Measurements from ENCODE around the gene POU5F1.
"Not testable (repeated sequence)": the region's sequence is repeated elsewhere in the genome, so short reads cannot be mapped to it uniquely, and the experiment has no call there.

POU5F1 gene

DNA sequence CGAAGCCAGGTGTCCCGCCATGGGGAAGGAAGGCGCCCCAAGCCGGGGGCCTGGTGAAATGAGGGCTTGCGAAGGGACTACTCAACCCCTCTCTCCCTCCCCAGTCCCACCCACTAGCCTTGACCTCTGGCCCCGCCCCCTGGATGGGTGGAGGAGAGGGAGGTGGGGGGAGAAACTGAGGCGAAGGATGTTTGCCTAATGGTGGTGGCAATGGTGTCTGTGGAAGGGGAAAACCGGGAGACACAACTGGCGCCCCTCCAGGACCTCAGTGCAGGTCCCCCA, at the start of gene POU5F1:
TSS of gene POU5F1 (minus strand) at position 83 of the 282 bp plus-strand sequence. CDS start at position 21, 62 bp downstream.
- no peak for DNase-seq
- Mint-ChIP-seq H3K9me3 (no peaks in the 10 kb centered on the region), H3K27me3 (no peaks in the 10 kb centered on the region), H3K27ac (no peak within 1 kb of the TSS), H3K4me1 (no peaks in the 10 kb centered on the region), H3K36me3 (peaks cover 2% of the 10 kb centered on the region), H3K4me3 (no peak within 1 kb of the TSS)
- CTCF ChIA-PET, result no interaction called here

GRCh38 chr6:31216208-31216898, 45.9 kb upstream of the POU5F1 start:
- Mint-ChIP-seq H3K4me3 (no peak overlapping the region), H3K27me3 (peaks cover 13% of the 10 kb centered on the region), H3K36me3 (peaks cover 10% of the 10 kb centered on the region), H3K4me1 (peaks cover 8% of the 10 kb centered on the region), H3K27ac (no peak overlapping the region), H3K9me3 (peaks cover 11% of the 10 kb centered on the region)
- no peak for DNase-seq
- CTCF ChIA-PET, result interaction anchor here (0.7 to 1.2 kb wide), 2 partner anchors 34 to 85 kb away, joined by 3 read pairs; no protein-coding TSS in a partner anchor

GRCh38 chr6:31215216-31215615, 44.7 kb upstream of the POU5F1 start:
- Mint-ChIP-seq H3K27me3 (peaks cover 13% of the 10 kb centered on the region), H3K36me3 (peaks cover 10% of the 10 kb centered on the region), H3K9me3 (peaks cover 11% of the 10 kb centered on the region)
- H3K27ac Mint-ChIP-seq, DNase-seq, H3K4me1 Mint-ChIP-seq, CTCF ChIA-PET, H3K4me3 Mint-ChIP-seq: not testable (repeated sequence)

DNA sequence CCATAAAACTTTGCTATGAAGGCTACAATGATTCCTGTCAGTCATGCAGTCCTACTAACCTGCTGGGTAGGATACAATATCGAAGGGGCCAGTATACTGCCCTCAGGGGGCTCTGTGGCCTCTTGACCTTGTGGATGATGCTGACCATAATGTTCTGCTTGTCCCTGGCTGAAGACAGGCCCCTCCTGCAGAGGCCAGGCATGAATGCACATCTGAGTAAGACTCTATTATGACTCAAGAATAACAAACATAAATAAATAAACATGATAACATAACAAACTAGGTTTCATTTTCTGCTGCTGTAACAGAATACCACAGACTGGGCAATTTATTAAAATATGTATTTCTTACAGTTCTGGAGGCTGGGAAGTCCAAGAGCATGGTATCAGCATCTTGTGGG, 44.0 kb upstream of the POU5F1 start:
- peaks cover 16% of the 10 kb centered on the region for H3K27me3 Mint-ChIP-seq
- no peak overlapping the region for H3K27ac Mint-ChIP-seq

DNA sequence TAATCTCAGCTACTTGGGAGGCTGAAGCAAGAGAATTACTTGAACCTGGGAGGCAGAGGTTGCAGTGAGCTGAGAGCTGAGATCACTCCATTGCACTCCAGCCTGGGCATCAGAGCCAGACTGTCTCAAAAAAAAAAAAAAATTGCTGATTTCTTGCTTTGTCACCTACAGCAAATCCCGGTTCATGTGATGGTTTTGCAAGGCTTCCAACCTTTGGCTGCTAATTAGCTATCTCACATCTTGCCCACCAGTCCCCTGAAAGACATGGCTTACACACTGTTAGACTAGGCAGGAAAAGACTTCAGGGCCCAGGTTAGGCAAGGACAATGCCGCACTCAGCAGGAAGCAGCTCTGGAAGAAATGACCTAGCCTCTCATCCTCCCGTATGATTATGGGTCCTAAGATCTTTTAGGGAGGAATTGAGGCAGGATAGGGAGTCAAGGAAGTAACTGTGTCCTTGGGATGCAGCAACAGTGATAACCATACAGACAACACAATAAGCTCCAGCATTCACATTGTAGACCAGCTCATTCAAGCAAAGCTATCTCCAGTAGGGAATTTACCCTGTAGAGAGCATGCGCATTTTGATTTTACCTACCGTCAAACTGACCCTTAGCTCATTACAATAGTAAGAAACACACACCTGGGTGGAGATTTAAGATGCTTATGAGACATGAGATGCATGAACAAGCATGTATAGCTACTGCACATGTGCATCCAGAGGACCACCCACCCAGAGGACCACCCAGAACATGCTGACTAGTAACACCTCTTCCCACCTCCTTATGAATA, 40.5 kb upstream of the POU5F1 start:
- no peak for DNase-seq
- H3K27ac Mint-ChIP-seq, result no peak overlapping the region
- peaks cover 2% of the 10 kb centered on the region for H3K36me3 Mint-ChIP-seq
- no peak overlapping the region for H3K4me3 Mint-ChIP-seq
- peaks cover 2% of the 10 kb centered on the region for H3K4me1 Mint-ChIP-seq
- H3K27me3 Mint-ChIP-seq, result peaks cover 3% of the 10 kb centered on the region
- CTCF ChIA-PET, result interaction anchor here (0.6 kb wide), 1 partner anchor 18 kb away, joined by 3 read pairs; no protein-coding TSS in a partner anchor
- peaks cover 2% of the 10 kb centered on the region for H3K9me3 Mint-ChIP-seq

More for the DNA sequence above, 44.0 kb upstream of the POU5F1 start:
- no peak for DNase-seq
- peaks cover 8% of the 10 kb centered on the region for H3K4me1 Mint-ChIP-seq
- H3K4me3 Mint-ChIP-seq, result no peak overlapping the region
- peaks cover 11% of the 10 kb centered on the region for H3K9me3 Mint-ChIP-seq
- H3K36me3 Mint-ChIP-seq, result peaks cover 10% of the 10 kb centered on the region
- CTCF ChIA-PET, result no interaction called here

DNA sequence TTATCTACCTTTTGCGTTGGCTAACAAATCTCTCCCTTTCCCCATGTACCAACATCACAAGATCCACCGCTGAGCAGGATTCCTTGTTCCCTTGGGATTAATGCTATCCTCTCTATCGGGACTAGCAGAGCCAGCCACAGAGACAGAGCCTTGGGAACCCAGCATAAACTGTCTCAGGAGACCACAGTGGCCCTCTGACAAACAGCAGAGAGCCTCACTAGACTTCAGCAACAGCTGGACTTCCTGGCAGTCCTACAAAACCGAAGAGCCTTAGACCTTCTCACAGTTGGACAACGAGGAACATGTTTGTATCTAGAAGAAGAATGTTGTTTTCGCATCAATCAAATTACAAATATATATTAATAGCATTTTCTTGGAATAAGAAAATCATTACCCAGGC, 39.6 kb upstream of the POU5F1 start:
- Mint-ChIP-seq H3K27ac (no peak overlapping the region), H3K4me1 (peaks cover 6% of the 10 kb centered on the region), H3K9me3 (peaks cover 2% of the 10 kb centered on the region), H3K27me3 (peaks cover 3% of the 10 kb centered on the region), H3K4me3 (no peak overlapping the region), H3K36me3 (peaks cover 4% of the 10 kb centered on the region)
- DNase-seq, result no peak
- CTCF ChIA-PET, result interaction anchor here (0.6 kb wide), 1 partner anchor 18 kb away, joined by 3 read pairs; no protein-coding TSS in a partner anchor

GRCh38 chr6:31209137-31209536, 38.7 kb upstream of the POU5F1 start:
- H3K4me3 Mint-ChIP-seq, result no peak overlapping the region
- no peaks in the 10 kb centered on the region for H3K9me3 Mint-ChIP-seq
- DNase-seq, result no peak
- H3K27ac Mint-ChIP-seq, result no peak overlapping the region
- CTCF ChIA-PET, result interaction anchor here (1.2 kb wide), 1 partner anchor 158 kb away, joined by 3 read pairs; no protein-coding TSS in a partner anchor
- H3K27me3 Mint-ChIP-seq, result peaks cover 3% of the 10 kb centered on the region
- H3K36me3 Mint-ChIP-seq, result peaks cover 4% of the 10 kb centered on the region
- H3K4me1 Mint-ChIP-seq, result peaks cover 15% of the 10 kb centered on the region

DNA sequence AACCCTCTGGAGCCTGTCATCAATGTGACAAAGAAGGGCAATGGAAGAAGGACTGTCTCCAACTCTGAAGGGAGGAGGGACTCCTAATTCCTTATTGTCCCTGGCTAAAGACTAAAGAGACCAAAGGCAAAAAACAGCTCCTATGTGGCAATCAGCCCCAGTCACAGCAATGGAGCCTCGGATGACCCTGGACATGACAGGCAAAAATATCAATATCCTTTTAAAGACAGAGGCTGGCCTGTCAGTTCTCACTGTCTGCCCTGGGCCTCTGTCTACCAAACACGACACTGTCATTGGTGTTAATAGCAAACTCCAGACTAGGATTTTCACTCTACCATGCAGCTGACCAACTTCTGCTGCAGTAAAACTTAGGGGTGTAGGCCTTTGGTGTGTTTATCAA, 38.0 kb upstream of the POU5F1 start:
- CTCF ChIA-PET, result interaction anchor here (0.8 kb wide), 1 partner anchor 128 kb away, joined by 4 read pairs; no protein-coding TSS in a partner anchor
- H3K4me3 Mint-ChIP-seq, result no peak overlapping the region

DNA sequence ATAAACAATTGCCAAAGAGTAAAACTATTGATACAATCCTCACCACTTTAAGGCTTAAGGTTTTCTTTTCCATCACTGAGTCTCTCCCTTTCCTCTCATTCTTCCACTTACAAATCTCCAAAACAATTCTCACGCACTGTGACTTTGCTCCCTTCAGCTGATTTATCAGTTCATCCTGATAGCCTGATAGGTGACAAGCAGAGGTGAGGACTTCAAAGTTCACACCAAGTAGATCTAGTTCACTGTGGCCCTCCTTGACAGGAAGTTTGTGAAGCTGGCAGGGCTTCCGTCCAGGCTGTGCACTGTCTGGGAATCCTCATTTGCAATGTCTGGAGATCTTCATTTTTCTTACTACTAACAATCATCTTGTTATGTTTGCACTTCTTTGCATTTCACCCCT, 35.2 kb upstream of the POU5F1 start:
- CTCF ChIA-PET, result no interaction called here
- H3K4me3 Mint-ChIP-seq, result peak overlapping the region; percentile 18
- H3K27ac Mint-ChIP-seq, result peak overlapping the region; percentile 76

More for the DNA sequence above, 38.0 kb upstream of the POU5F1 start:
- H3K9me3 Mint-ChIP-seq, result no peaks in the 10 kb centered on the region
- peaks cover 22% of the 10 kb centered on the region for H3K4me1 Mint-ChIP-seq
- peaks cover 4% of the 10 kb centered on the region for H3K36me3 Mint-ChIP-seq
- no peak overlapping the region for H3K27ac Mint-ChIP-seq
- no peak for DNase-seq
- H3K27me3 Mint-ChIP-seq, result peaks cover 3% of the 10 kb centered on the region

DNA sequence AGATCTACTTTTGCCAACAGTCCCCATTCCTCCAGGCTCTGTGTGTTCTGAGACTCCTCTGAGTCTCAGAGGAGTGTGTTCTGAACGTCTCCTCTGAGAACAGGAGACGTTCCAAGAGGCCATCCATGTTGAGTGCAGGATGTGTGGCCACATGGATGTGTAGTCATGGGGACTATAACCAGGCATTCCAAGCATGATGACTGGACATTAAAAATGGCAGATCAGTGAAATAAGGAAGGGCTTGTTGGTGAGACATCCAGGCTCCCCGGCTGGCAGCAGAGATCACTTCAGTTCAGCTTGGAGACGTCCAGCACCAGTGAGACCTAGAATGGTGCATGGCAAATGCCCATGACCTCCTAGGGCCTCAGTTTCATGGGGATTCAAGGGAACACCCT, 34.3 kb upstream of the POU5F1 start:
- peaks cover 57% of the 10 kb centered on the region for H3K4me1 Mint-ChIP-seq
- H3K36me3 Mint-ChIP-seq, result peaks cover 28% of the 10 kb centered on the region
- H3K9me3 Mint-ChIP-seq, result peaks cover 10% of the 10 kb centered on the region
- no peak for DNase-seq
- peak overlapping the region; percentile 98 for H3K27ac Mint-ChIP-seq
- peak overlapping the region; percentile 79 for H3K4me3 Mint-ChIP-seq
- H3K27me3 Mint-ChIP-seq, result no peaks in the 10 kb centered on the region
- CTCF ChIA-PET, result no interaction called here

More for the DNA sequence above, 35.2 kb upstream of the POU5F1 start:
- peaks cover 3% of the 10 kb centered on the region for H3K27me3 Mint-ChIP-seq
- peaks cover 20% of the 10 kb centered on the region for H3K36me3 Mint-ChIP-seq
- peaks cover 4% of the 10 kb centered on the region for H3K9me3 Mint-ChIP-seq
- no peak for DNase-seq
- H3K4me1 Mint-ChIP-seq, result peaks cover 49% of the 10 kb centered on the region

DNA sequence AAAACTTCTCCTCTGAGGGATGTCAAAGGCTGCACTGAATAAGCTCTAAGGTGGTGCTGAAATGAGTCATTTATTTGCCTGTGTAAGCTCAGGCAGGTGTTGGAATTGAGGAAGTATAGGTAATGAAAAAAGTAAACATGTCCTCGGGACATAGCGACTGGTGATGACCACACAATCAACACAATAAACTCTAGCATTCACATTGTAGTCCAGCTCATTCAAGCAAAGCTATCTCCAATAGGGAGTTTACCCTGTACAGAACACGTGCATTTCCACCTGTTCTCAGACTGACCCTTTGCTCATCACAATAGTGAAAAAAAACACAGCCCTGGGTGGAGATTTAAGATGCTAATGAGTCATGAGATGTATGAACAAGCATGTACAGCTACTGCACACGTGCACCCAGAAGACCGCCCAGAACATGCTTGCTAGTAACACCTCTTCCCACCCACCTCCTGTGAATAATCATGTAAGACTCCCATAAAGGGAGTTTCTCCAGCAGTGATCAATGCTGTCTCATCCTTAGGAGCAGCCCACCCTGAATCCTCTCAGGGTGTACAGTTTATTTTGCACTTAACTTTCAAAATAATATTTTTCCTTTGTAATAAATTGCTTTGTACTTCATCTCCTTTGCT, 33.0 kb upstream of the POU5F1 start:
- H3K4me1 Mint-ChIP-seq, result peaks cover 69% of the 10 kb centered on the region
- H3K27me3 Mint-ChIP-seq, result no peaks in the 10 kb centered on the region
- H3K4me3 Mint-ChIP-seq, result peak overlapping the region; percentile 79
- peak overlapping the region; percentile 98 for H3K27ac Mint-ChIP-seq
- peaks cover 10% of the 10 kb centered on the region for H3K9me3 Mint-ChIP-seq
- peak; percentile 54 for DNase-seq
- CTCF ChIA-PET, result interaction anchor here (2.1 kb wide), 1 partner anchor 163 kb away, joined by 10 read pairs; no protein-coding TSS in a partner anchor
- H3K36me3 Mint-ChIP-seq, result peaks cover 39% of the 10 kb centered on the region

- peaks cover 71% of the 10 kb centered on the region for H3K4me1 Mint-ChIP-seq
- DNase-seq, result no peak
- CTCF ChIA-PET, result interaction anchor here (2.1 kb wide), 1 partner anchor 164 kb away, joined by 10 read pairs; no protein-coding TSS in a partner anchor
- peaks cover 10% of the 10 kb centered on the region for H3K9me3 Mint-ChIP-seq
- H3K36me3 Mint-ChIP-seq, result peaks cover 40% of the 10 kb centered on the region
- H3K27me3 Mint-ChIP-seq, result no peaks in the 10 kb centered on the region
- peak overlapping the region; percentile 40 for H3K4me3 Mint-ChIP-seq
- H3K27ac Mint-ChIP-seq, result peak overlapping the region; percentile 98
These were observed 32.0 kb upstream of the POU5F1 start for GRCh38 chr6:31202259-31203166.

GRCh38 chr6:31199105-31199452, 28.6 kb upstream of the POU5F1 start:
- CTCF ChIA-PET, result interaction anchor here (6.2 kb wide), 1 partner anchor 167 kb away, joined by 65 read pairs; no protein-coding TSS in a partner anchor
- not testable (repeated sequence) for DNase-seq, H3K27me3 Mint-ChIP-seq
- Mint-ChIP-seq H3K4me3 (peak overlapping the region; percentile 96), H3K9me3 (peaks cover 12% of the 10 kb centered on the region), H3K4me1 (peaks cover 74% of the 10 kb centered on the region), H3K36me3 (peaks cover 48% of the 10 kb centered on the region), H3K27ac (peak overlapping the region; percentile 99)

Data from activated naive CD4-positive, alpha-beta T cell treated with anti-CD3 and anti-CD28 coated beads, Interleukin-2, amount 10 ng/mL, durations not matched to agents 7 days and 5 days (primary cell).